ENCODE measurements around the gene OR7A5.
"Not testable (repeated sequence)": the region's sequence is repeated elsewhere in the genome, so short reads cannot be mapped to it uniquely, and the experiment has no call there.

OR7A5 gene

DNA sequence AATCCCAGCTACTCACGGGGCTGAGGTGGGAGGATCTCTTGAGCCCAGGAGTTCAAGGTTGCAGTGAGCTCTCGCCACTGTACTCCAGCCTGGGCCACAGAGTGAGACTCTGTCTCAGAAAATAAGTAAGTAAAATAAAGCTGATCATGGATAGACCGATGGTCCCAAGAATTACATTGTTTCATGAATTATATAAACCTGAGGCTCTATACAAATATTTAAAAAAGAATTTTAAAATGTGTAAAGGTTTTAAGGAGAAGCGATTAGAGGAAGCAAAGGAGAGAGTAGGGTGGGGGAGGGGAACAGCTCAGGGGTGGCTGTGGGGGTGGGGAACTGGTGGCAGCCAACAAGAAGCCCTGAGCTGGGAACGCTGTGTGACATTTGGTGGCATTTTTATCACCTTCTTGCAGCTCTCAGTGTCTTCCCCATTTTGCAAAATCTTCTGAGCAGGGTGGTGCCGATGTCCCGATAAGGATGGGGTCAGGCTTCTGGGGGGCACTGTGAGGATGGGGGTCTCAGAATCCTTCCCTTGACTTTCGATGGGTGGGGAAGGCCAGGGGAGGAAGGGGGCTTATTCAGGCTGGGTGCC, 51.5 kb downstream of the OR7A5 start:
- H3K4me1 ChIP-seq (ENCODE audit: low read depth, poor library complexity, severe bottlenecking); H3K36me3 ChIP-seq (ENCODE audit: insufficient read depth); H3K27ac ChIP-seq; H3K9ac ChIP-seq; H4K20me1 ChIP-seq (ENCODE audit: insufficient read depth); H2AFZ ChIP-seq (ENCODE audit: low read depth); H3K27me3 ChIP-seq (ENCODE audit: insufficient read depth, low read depth); H3K4me3 ChIP-seq (IDR thresholded peaks at IDR 0.05; ENCODE audit: insufficient read depth, low read depth, low read length); H3K4me2 ChIP-seq; H3K79me2 ChIP-seq (ENCODE audit: insufficient read depth, low read depth): not testable (repeated sequence)

DNA sequence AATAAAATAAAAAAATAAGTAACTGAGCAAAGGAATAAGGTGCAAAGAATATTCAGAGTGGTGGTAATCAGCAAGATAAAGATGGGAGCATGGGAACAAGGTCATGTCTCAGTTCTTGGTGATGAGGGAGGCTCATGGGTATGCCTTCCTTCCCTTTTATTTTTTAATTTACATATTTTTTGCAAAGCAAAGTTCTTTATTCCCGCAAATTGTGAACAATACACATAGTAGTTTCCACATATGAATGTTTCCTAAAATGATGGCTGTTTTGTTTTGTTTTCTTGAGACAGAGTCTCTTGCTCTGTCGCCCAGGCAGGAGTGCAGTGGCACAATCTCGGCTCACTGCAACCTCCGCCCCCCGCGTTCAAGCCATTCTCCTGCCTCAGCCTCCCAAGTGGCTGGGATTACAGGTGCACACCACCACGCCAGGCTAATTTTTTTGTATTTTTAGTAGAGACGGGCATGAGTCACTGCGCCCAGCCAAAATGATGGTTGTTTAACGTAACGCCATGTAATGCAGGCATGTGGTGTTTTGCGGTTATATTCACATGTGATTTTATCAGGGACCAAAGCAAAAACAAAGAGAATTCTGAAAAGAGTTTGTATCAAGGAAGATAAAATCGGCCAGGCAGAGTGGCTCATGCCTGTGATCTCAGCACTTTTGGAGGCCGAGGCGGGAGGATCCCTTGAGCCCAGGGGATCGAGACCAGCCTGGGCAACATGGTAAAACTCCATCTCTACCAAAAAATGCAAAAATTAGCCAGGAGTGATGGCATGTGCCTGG, 52.2 kb downstream of the OR7A5 start:
- no peak overlapping the region for H2AFZ ChIP-seq (ENCODE audit: low read depth)
- no peak overlapping the region for H3K4me3 ChIP-seq (IDR thresholded peaks at IDR 0.05; ENCODE audit: insufficient read depth, low read depth, low read length)
- H3K27me3 ChIP-seq (ENCODE audit: insufficient read depth, low read depth): peaks cover 8% of the 10 kb centered on the region; the same call in 1 of the 2 replicates
- H3K4me2 ChIP-seq: no peak overlapping the region
- no peak overlapping the region for H3K27ac ChIP-seq
- no peaks in the 10 kb centered on the region for H3K79me2 ChIP-seq (ENCODE audit: insufficient read depth, low read depth)
- TF ChIP-seq CTCF (conservative IDR thresholded peaks at IDR 0.05; ENCODE audit: low read depth, low read length): no peak
- H3K4me1 ChIP-seq (ENCODE audit: low read depth, poor library complexity, severe bottlenecking): no peaks in the 10 kb centered on the region
- no peaks in the 10 kb centered on the region for H3K36me3 ChIP-seq (ENCODE audit: insufficient read depth)
- H3K9ac ChIP-seq: no peak overlapping the region
- no peaks in the 10 kb centered on the region for H4K20me1 ChIP-seq (ENCODE audit: insufficient read depth)

DNA sequence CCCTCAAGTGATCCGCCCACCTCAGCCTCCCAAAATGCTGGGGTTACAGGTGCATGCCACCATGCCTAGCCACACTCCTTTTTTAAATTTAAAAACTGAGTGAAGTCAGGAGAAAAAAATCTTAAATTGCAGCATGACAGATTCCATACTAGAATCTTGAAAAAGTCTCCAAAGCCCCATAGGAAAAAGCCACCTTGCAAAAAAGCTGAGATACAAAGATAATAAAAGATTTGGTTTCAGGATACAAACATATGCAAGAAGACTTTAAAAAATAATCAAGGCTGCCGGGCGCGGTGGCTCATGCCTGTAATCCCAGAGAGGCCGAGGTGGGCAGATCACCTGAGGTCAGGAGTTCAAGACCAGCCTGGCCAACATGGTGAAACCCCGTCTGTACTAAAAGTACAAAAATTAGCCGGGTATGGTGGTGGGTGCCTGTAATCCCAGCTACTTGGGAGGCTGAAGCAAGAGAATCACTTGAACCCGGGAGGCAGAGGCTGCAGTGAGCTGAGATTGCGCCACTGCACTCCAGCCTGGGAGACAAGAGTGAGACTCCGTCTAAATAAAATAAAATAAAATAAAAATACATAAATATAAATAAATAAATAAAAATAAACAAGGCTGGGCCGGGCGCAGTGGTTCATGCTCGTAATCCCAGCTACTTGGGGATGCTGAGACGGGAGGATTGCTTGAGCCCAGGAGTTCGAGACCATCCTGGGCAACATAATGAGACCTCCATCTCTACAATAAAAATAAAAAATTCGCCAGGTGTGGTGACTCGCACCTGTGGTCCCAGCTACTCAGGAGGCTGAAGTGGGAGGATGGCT, 53.1 kb downstream of the OR7A5 start:
- not testable (repeated sequence) for H2AFZ ChIP-seq (ENCODE audit: low read depth); H4K20me1 ChIP-seq (ENCODE audit: insufficient read depth); H3K4me3 ChIP-seq (IDR thresholded peaks at IDR 0.05; ENCODE audit: insufficient read depth, low read depth, low read length); H3K4me2 ChIP-seq; H3K27ac ChIP-seq; H3K36me3 ChIP-seq (ENCODE audit: insufficient read depth); H3K9ac ChIP-seq; H3K27me3 ChIP-seq (ENCODE audit: insufficient read depth, low read depth); H3K79me2 ChIP-seq (ENCODE audit: insufficient read depth, low read depth); H3K4me1 ChIP-seq (ENCODE audit: low read depth, poor library complexity, severe bottlenecking)

- H3K4me3 ChIP-seq (IDR thresholded peaks at IDR 0.05; ENCODE audit: insufficient read depth, low read depth, low read length); H3K4me1 ChIP-seq (ENCODE audit: low read depth, poor library complexity, severe bottlenecking); H3K9ac ChIP-seq; H3K4me2 ChIP-seq; H4K20me1 ChIP-seq (ENCODE audit: insufficient read depth); H3K27ac ChIP-seq; H2AFZ ChIP-seq (ENCODE audit: low read depth); H3K36me3 ChIP-seq (ENCODE audit: insufficient read depth); H3K79me2 ChIP-seq (ENCODE audit: insufficient read depth, low read depth); H3K27me3 ChIP-seq (ENCODE audit: insufficient read depth, low read depth): not testable (repeated sequence)
Observed at GRCh38 chr19:14780622-14781225, 54.3 kb downstream of the OR7A5 start.

DNA sequence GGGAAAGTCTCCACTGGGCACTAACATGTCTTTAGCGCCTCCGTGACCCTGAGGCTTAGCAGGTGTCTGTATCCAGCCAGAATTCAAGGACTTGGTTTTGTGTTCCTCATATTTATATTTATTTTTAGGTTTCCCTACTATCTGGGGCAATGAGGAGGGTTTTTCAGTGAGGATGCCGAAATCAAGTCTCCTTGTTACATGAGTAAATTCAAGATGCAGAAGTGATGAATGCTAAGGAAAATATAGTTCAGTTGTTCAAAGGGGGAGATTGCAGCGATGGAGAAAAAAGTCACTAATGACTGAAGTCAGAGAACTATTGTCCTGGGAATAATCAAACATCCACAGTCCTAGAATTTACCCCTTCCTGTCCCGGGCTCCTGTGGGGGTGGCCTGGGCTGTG, 55.8 kb downstream of the OR7A5 start:
- H3K4me3 ChIP-seq (IDR thresholded peaks at IDR 0.05; ENCODE audit: insufficient read depth, low read depth, low read length): no peak overlapping the region
- H2AFZ ChIP-seq (ENCODE audit: low read depth): no peak overlapping the region
- no peaks in the 10 kb centered on the region for H3K4me1 ChIP-seq (ENCODE audit: low read depth, poor library complexity, severe bottlenecking)
- H3K27me3 ChIP-seq (ENCODE audit: insufficient read depth, low read depth): peaks cover 8% of the 10 kb centered on the region; the same call in 1 of the 2 replicates
- no peaks in the 10 kb centered on the region for H4K20me1 ChIP-seq (ENCODE audit: insufficient read depth)
- no peak overlapping the region for H3K27ac ChIP-seq
- H3K79me2 ChIP-seq (ENCODE audit: insufficient read depth, low read depth): no peaks in the 10 kb centered on the region
- H3K36me3 ChIP-seq (ENCODE audit: insufficient read depth): no peaks in the 10 kb centered on the region
- no peak overlapping the region for H3K4me2 ChIP-seq
- no peak for TF ChIP-seq CTCF (conservative IDR thresholded peaks at IDR 0.05; ENCODE audit: low read depth, low read length)
- H3K9ac ChIP-seq: no peak overlapping the region

GRCh38 chr19:14778110-14778845, 56.7 kb downstream of the OR7A5 start, which contains the start of gene ADGRE2:
ADGRE2 (minus strand) TSS chr19:14778560; CDS start chr19:14776756, 1,804 bp downstream.
- H3K36me3 ChIP-seq (ENCODE audit: insufficient read depth); H4K20me1 ChIP-seq (ENCODE audit: insufficient read depth); H3K4me1 ChIP-seq (ENCODE audit: low read depth, poor library complexity, severe bottlenecking); H3K9ac ChIP-seq; H3K4me3 ChIP-seq (IDR thresholded peaks at IDR 0.05; ENCODE audit: insufficient read depth, low read depth, low read length); H3K79me2 ChIP-seq (ENCODE audit: insufficient read depth, low read depth); H2AFZ ChIP-seq (ENCODE audit: low read depth); H3K27ac ChIP-seq; H3K4me2 ChIP-seq; H3K27me3 ChIP-seq (ENCODE audit: insufficient read depth, low read depth): not testable (repeated sequence)

DNA sequence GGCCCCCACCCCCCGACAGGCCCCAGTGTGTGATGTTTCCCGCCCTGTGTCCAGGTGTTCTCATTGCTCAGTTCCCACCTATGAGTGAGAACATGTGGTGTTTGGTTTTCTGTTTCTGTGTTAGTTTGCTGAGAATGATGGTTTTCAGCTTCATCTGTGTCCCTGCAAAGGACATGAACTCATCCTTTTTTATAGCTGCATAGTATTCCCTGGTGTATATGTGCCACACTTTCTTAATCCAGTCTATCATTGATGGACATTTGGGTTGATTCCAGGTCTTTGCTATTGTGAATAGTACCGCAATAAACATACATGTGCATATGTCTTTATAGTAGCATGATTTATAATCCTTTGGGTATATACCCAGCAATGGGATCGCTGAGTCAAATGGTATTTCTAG, 57.3 kb downstream of the OR7A5 start:
- not testable (repeated sequence) for H3K4me3 ChIP-seq (IDR thresholded peaks at IDR 0.05; ENCODE audit: insufficient read depth, low read depth, low read length); H3K9ac ChIP-seq; H3K27ac ChIP-seq; H3K4me1 ChIP-seq (ENCODE audit: low read depth, poor library complexity, severe bottlenecking); H3K79me2 ChIP-seq (ENCODE audit: insufficient read depth, low read depth); H3K4me2 ChIP-seq; H3K27me3 ChIP-seq (ENCODE audit: insufficient read depth, low read depth); H4K20me1 ChIP-seq (ENCODE audit: insufficient read depth); H3K36me3 ChIP-seq (ENCODE audit: insufficient read depth); H2AFZ ChIP-seq (ENCODE audit: low read depth)

Data from KMS-11 (cell line).